HCT116 (cell line): ENCODE measurements around the gene FOXP1. TPM values are rescaled to one million over a fixed set of nuclear protein-coding genes. Genes with fewer than 3 reads are reported as not detected.

Experiments used
- ATAC-seq: fragments of 200-7000 bp; cut with Tn5 transposase; 2 replicates; pipeline ENCODE4 v1.9.1; 2020; ENCODE audit warnings: mild to moderate bottlenecking, moderate library complexity
- BruUV-seq: library from RNA; stranded (reverse); fragments of 400-500 nt; replicated peaks from 2 replicates; lab custom pipeline; 2021; lab: Mats Ljungman, UMichigan
- CTCF ChIA-PET: fragments of 300-600 bp; sonication (Branson Sonifier 250); formaldehyde crosslinking; loops from one replicate; lab custom pipeline; 2021; ENCODE audit warnings: antibody characterized with exemption; lab: Charles Lee
- POLR2A ChIA-PET: fragments of 300-600, 350-600 bp; sonication (Branson Sonifier 250); formaldehyde crosslinking; loops from one replicate; lab custom pipeline; 2021; ENCODE audit warnings: antibody characterized with exemption; lab: Charles Lee
- RAD21 ChIA-PET, 2 experiments: fragments of 300-600 bp; sonication (Branson Sonifier 250); formaldehyde crosslinking; loops; one replicate each; lab custom pipeline; 2023; ENCODE audit warnings: low total read pairs in 2 of 2; ENCODE audit not compliant: uncharacterized antibody in 2 of 2, unreplicated experiment in 2 of 2, low non-redundant PET in 1 of 2; lab: Charles Lee
- DNase-seq: peaks from one replicate; pipeline ENCODE4 v3.0.0-alpha.2; 2010; ENCODE audit warnings: low read depth, low spot score
- H2AFZ ChIP-seq: fragments of 200-600 bp; shearing (Covaris generic), sonication (generic); 2 replicates; pipeline ENCODE4 v1.6.1; 2017; ENCODE audit warnings: low read depth, mixed run types, mixed read lengths, antibody characterized with exemption, low read length; ENCODE audit not compliant: poor library complexity, severe bottlenecking
- H3K27ac ChIP-seq: 2 replicates; pipeline ENCODE4 v1.5.1; 2012; ENCODE audit warnings: low read depth, low read length
- H3K27me3 ChIP-seq: fragments of 200-600 bp; sonication (generic); 2 replicates; pipeline ENCODE4 v1.6.1; 2016; ENCODE audit warnings: mixed run types, low read length, mixed read lengths; ENCODE audit not compliant: insufficient read depth
- H3K36me3 ChIP-seq, 2 experiments: fragments of 200-500 bp in 1 of 2; fragments of 200-600 bp in 1 of 2; sonication (Bioruptor generic) in 1 of 2; sonication (generic) in 1 of 2; 2 replicates each; pipeline versions ENCODE4 v1.5.1 to v1.6.1; 2014 to 2016; ENCODE audit warnings: low read length in 2 of 2, inconsistent platforms in 1 of 2, mixed read lengths in 1 of 2, mixed run types in 1 of 2; ENCODE audit not compliant: insufficient read depth in 2 of 2, control insufficient read depth in 1 of 2
- H3K4me1 ChIP-seq, 2 experiments: fragments of 200-600 bp in 1 of 2; sonication (generic) in 1 of 2; 2 replicates each; pipeline versions ENCODE4 v1.5.1 to v1.6.1; 2012 to 2017; ENCODE audit warnings: low read length in 2 of 2, inconsistent platforms in 1 of 2, mild to moderate bottlenecking in 1 of 2, mixed read lengths in 1 of 2, mixed run types in 1 of 2, moderate library complexity in 1 of 2; ENCODE audit not compliant: insufficient read depth in 2 of 2, control insufficient read depth in 1 of 2
- H3K4me2 ChIP-seq: fragments of 200-600 bp; sonication (generic); 2 replicates; pipeline ENCODE4 v1.6.1; 2017; ENCODE audit warnings: mixed run types, low read length, mixed read lengths
- H3K4me3 ChIP-seq, 2 experiments: fragments of 200-600 bp in 1 of 2; sonication (generic) in 1 of 2; replicated peaks in 1 of 2; 2 replicates each; pipeline ENCODE4 v1.5.1; 2011 to 2016; ENCODE audit warnings: low read length in 2 of 2, control low read depth in 1 of 2, low read depth in 1 of 2, mild to moderate bottlenecking in 1 of 2, mixed read lengths in 1 of 2, mixed run types in 1 of 2
- H3K79me2 ChIP-seq: fragments of 200-600 bp; sonication (generic); 2 replicates; pipeline ENCODE4 v1.6.1; 2017; ENCODE audit warnings: mild to moderate bottlenecking, mixed run types, low read length, moderate library complexity, mixed read lengths; ENCODE audit not compliant: insufficient read depth
- H3K9ac ChIP-seq: fragments of 200-600 bp; sonication (generic); 2 replicates; pipeline ENCODE4 v1.6.1; 2016; ENCODE audit warnings: low read length, mixed read lengths
- H3K9me2 ChIP-seq: fragments of 200-600 bp; sonication (generic), shearing (Covaris generic); 2 replicates; pipeline ENCODE4 v1.6.1; 2017; ENCODE audit warnings: mixed run types, mild to moderate bottlenecking, moderate library complexity; ENCODE audit not compliant: insufficient read depth
- H3K9me3 ChIP-seq, 2 experiments: fragments of 200-500 bp in 1 of 2; fragments of 200-600 bp in 1 of 2; sonication (Bioruptor generic) in 1 of 2; sonication (generic) in 1 of 2; 2 replicates each; pipeline ENCODE4 v1.6.1; 2014 to 2017; ENCODE audit warnings: low read length in 2 of 2, mixed read lengths in 2 of 2, inconsistent platforms in 1 of 2, low read depth in 1 of 2, mild to moderate bottlenecking in 1 of 2, mixed run types in 1 of 2, moderate library complexity in 1 of 2; ENCODE audit not compliant: control insufficient read depth in 1 of 2, insufficient read depth in 1 of 2
- H4K20me1 ChIP-seq: fragments of 200-600 bp; sonication (generic), shearing (Covaris generic); 2 replicates; pipeline ENCODE4 v1.6.1; 2017; ENCODE audit warnings: mixed run types, mild to moderate bottlenecking, moderate library complexity; ENCODE audit not compliant: insufficient read depth
- CEBPB ChIP-seq: IDR thresholded peaks from 2 replicates; pipeline ENCODE4 v1.6.1; 2012; ENCODE audit warnings: low read depth
- EGR1 ChIP-seq: IDR thresholded peaks from 2 replicates; pipeline ENCODE4 v1.6.1; 2012; ENCODE audit warnings: low read depth
- ELF1 ChIP-seq: IDR thresholded peaks from 2 replicates; pipeline ENCODE4 v1.6.1; 2012; ENCODE audit warnings: low read depth, borderline replicate concordance
- EZH2 ChIP-seq: fragments of 200-600 bp; sonication (generic); IDR thresholded peaks from 2 replicates; pipeline ENCODE4 v1.6.1; 2017; ENCODE audit warnings: antibody characterized with exemption, mixed run types
- FOSL1 ChIP-seq: IDR thresholded peaks from 2 replicates; pipeline ENCODE4 v1.6.1; 2012; ENCODE audit warnings: low read depth
- POLR2A ChIP-seq: IDR thresholded peaks from 2 replicates; pipeline ENCODE4 v1.7.0; 2011; ENCODE audit warnings: borderline replicate concordance; ENCODE audit not compliant: insufficient read depth, insufficient read length; ENCODE audit errors: extremely low read depth
- SIN3A ChIP-seq: IDR thresholded peaks from 2 replicates; pipeline ENCODE4 v1.6.1; 2012; ENCODE audit warnings: low read depth
- TCF7L2 ChIP-seq: IDR thresholded peaks from 2 replicates; pipeline ENCODE4 v1.7.0; 2011; ENCODE audit warnings: borderline replicate concordance, inconsistent platforms; ENCODE audit not compliant: insufficient read depth, insufficient read length; ENCODE audit errors: extremely low read depth
- ZFX ChIP-seq: fragments of 450-650 bp; IDR thresholded peaks from 2 replicates; pipeline ENCODE4 v1.6.1; 2017
- intact Hi-C: fragments of 100-400 bp; cut with micrococcal nuclease; formaldehyde crosslinking; loops from 2 replicates; pipeline ENCODE4 v1.10.0; 2022
- total RNA-seq: library from RNA; stranded (reverse); gene quantifications from one replicate; pipeline ENCODE4 v1.2.1, GENCODE V29; 2021; ENCODE audit not compliant: unreplicated experiment
- TF ChIP-seq, protein P1 (sequence below): IDR thresholded peaks from 2 replicates; pipeline ENCODE4 v1.6.1; 2011; ENCODE audit warnings: mild to moderate bottlenecking, low read length, moderate library complexity; ENCODE audit not compliant: insufficient replicate concordance; ENCODE audit errors: extremely low read depth

Gene FOXP1
- total RNA-seq, 1 experiment from 2014 or later, result 11.4 TPM

DNA sequence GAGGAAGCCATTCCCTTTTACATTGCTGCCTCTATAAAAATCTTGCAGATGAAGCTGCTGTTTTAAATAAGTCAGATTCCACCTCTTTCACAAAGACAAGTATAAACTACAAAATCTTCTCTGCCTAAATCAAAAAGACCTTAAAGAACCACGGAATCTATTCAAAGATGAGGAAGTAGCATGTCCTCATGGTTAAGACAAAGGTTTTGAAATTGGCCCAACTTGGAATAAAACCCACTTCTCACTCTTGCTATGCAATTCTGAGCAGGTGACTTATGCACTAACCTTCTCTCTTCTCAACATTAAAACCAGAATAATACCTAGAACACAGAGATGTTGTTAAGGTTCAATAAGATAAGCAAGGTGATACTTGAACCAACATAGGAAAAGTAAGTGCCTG, 97.6 kb downstream of the FOXP1 start:
- H3K9ac ChIP-seq, result no peak overlapping the region
- DNase-seq (no peak), ATAC-seq (no peak)
- no peak for TF ChIP-seq TCF7L2
- TF ChIP-seq FOSL1, result no peak
- no peak for TF ChIP-seq EGR1
- no peak for TF ChIP-seq ELF1
- TF ChIP-seq POLR2A, result no peak
- no peak for TF ChIP-seq EZH2
- no peak for TF ChIP-seq ZFX
- no peak for TF ChIP-seq SIN3A
- TF ChIP-seq, protein P1, sequence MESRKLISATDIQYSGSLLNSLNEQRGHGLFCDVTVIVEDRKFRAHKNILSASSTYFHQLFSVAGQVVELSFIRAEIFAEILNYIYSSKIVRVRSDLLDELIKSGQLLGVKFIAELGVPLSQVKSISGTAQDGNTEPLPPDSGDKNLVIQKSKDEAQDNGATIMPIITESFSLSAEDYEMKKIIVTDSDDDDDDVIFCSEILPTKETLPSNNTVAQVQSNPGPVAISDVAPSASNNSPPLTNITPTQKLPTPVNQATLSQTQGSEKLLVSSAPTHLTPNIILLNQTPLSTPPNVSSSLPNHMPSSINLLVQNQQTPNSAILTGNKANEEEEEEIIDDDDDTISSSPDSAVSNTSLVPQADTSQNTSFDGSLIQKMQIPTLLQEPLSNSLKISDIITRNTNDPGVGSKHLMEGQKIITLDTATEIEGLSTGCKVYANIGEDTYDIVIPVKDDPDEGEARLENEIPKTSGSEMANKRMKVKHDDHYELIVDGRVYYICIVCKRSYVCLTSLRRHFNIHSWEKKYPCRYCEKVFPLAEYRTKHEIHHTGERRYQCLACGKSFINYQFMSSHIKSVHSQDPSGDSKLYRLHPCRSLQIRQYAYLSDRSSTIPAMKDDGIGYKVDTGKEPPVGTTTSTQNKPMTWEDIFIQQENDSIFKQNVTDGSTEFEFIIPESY, result no peak
- H3K9me2 ChIP-seq, result no peaks in the 10 kb centered on the region
- RAD21 ChIA-PET, result no interaction called here
- BruUV-seq, result no TSS peak
- H3K4me1 ChIP-seq, result no peaks in the 10 kb centered on the region
- CTCF ChIA-PET, result no interaction called here
- intact Hi-C loops, result no loop called here
- no peaks in the 10 kb centered on the region for H3K27me3 ChIP-seq
- no peak overlapping the region for H3K4me2 ChIP-seq
- no peaks in the 10 kb centered on the region for H3K79me2 ChIP-seq
- H3K36me3 ChIP-seq, result no peaks in the 10 kb centered on the region
- no peak overlapping the region for H3K27ac ChIP-seq
- H3K4me3 ChIP-seq, result no peak overlapping the region
- no peaks in the 10 kb centered on the region for H3K9me3 ChIP-seq
- no peak overlapping the region for H2AFZ ChIP-seq
- POLR2A ChIA-PET, result no interaction called here
- H4K20me1 ChIP-seq, result no peaks in the 10 kb centered on the region

DNA sequence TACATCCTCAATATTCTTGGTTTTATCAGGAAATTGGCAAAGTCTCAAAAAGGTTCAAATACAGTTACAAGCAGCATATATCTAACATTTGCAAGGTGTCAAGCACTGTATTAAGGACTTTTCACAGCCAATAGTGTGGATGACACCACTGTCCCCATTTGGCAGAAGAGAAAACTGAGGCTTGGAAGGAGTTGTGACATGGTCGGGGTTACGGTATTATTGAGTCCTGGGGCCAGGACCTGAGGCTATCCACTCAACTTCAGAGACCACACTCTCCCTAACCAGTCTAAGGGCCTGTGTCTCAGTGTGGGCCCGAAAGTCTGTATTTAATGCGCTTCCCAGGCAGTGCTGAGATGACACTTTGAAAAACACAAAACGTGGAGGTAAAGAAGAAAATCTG, 99.1 kb downstream of the FOXP1 start:
- no peaks in the 10 kb centered on the region for H3K9me2 ChIP-seq
- H3K27me3 ChIP-seq, result no peaks in the 10 kb centered on the region
- ChIA-PET POLR2A (no interaction called here), CTCF (no interaction called here), RAD21 (no interaction called here)
- no peaks in the 10 kb centered on the region for H3K4me1 ChIP-seq
- no peaks in the 10 kb centered on the region for H3K36me3 ChIP-seq
- no peaks in the 10 kb centered on the region for H3K9me3 ChIP-seq
- H3K4me2 ChIP-seq, result no peak overlapping the region
- no TSS peak for BruUV-seq
- H3K27ac ChIP-seq, result no peak overlapping the region
- H2AFZ ChIP-seq, result no peak overlapping the region
- TF ChIP-seq CEBPB, result no peak
- intact Hi-C loops, result no loop called here
- H3K79me2 ChIP-seq, result no peaks in the 10 kb centered on the region
- H3K9ac ChIP-seq, result no peak overlapping the region
- DNase-seq (no peak), ATAC-seq (no peak)
- no peaks in the 10 kb centered on the region for H4K20me1 ChIP-seq
- H3K4me3 ChIP-seq, result no peak overlapping the region
